Ishikawa (cell line): ENCODE results near the gene KRTAP10-10.

Source experiments
- CEBPB ChIP-seq: IDR thresholded peaks from 2 replicates; pipeline ENCODE4 v1.6.1; 2012
- CREB1 ChIP-seq: IDR thresholded peaks from 2 replicates; pipeline ENCODE4 v1.6.1; 2012; ENCODE audit warnings: low read depth
- EGR1 ChIP-seq: IDR thresholded peaks from 2 replicates; pipeline ENCODE4 v1.6.1; 2012
- EP300 ChIP-seq: IDR thresholded peaks from 2 replicates; pipeline ENCODE4 v1.6.1; 2012; ENCODE audit warnings: borderline replicate concordance
- FOXM1 ChIP-seq: IDR thresholded peaks from 2 replicates; pipeline ENCODE4 v1.6.1; 2012; ENCODE audit warnings: low read depth, borderline replicate concordance
- MAX ChIP-seq: IDR thresholded peaks from 2 replicates; pipeline ENCODE4 v1.6.1; 2012
- NFIC ChIP-seq: IDR thresholded peaks from 2 replicates; pipeline ENCODE4 v1.6.1; 2012
- RAD21 ChIP-seq: IDR thresholded peaks from 2 replicates; pipeline ENCODE4 v1.6.1; 2012; ENCODE audit warnings: low read depth
- REST ChIP-seq: IDR thresholded peaks from 2 replicates; pipeline ENCODE4 v1.6.1; 2012; ENCODE audit warnings: low read depth, mild to moderate bottlenecking
- TAF1 ChIP-seq: IDR thresholded peaks from 2 replicates; pipeline ENCODE4 v1.6.1; 2012; ENCODE audit warnings: low read depth, mild to moderate bottlenecking
- TCF12 ChIP-seq: IDR thresholded peaks from 2 replicates; pipeline ENCODE4 v1.6.1; 2012; ENCODE audit warnings: low read depth
- TEAD4 ChIP-seq: IDR thresholded peaks from 2 replicates; pipeline ENCODE4 v1.6.1; 2012
- USF1 ChIP-seq: IDR thresholded peaks from 2 replicates; pipeline ENCODE4 v1.6.1; 2012
- YY1 ChIP-seq: IDR thresholded peaks from 2 replicates; pipeline ENCODE4 v1.6.1; 2012; ENCODE audit warnings: low read depth
- ZBTB7A ChIP-seq: IDR thresholded peaks from 2 replicates; pipeline ENCODE4 v1.6.1; 2012; ENCODE audit warnings: low read depth

The KRTAP10-10 gene

GRCh38 chr21:44657635-44658540, 20.7 kb downstream of the KRTAP10-10 start, which contains the start of gene KRTAP12-3:
KRTAP12-3 (plus strand) TSS chr21:44657932; CDS start chr21:44657980, 48 bp downstream.
- no peak for TF ChIP-seq CREB1
- TF ChIP-seq YY1 = no peak
- TF ChIP-seq CEBPB = no peak
- TF ChIP-seq EGR1 = no peak
- TF ChIP-seq USF1 = no peak
- TF ChIP-seq TEAD4 = no peak
- no peak for TF ChIP-seq NFIC
- TF ChIP-seq FOXM1 = no peak
- TF ChIP-seq TAF1 = no peak
- TF ChIP-seq EP300 = no peak
- no peak for TF ChIP-seq TCF12
- TF ChIP-seq MAX = no peak
- TF ChIP-seq ZBTB7A = no peak
- no peak for TF ChIP-seq RAD21
- TF ChIP-seq REST = no peak

GRCh38 chr21:44658541-44658910, 21.4 kb downstream of the KRTAP10-10 start:
- no peak for TF ChIP-seq TAF1
- TF ChIP-seq MAX = no peak
- no peak for TF ChIP-seq CEBPB
- TF ChIP-seq EGR1 = no peak
- TF ChIP-seq REST = no peak
- no peak for TF ChIP-seq TEAD4
- TF ChIP-seq ZBTB7A = no peak
- no peak for TF ChIP-seq RAD21
- TF ChIP-seq NFIC = no peak
- TF ChIP-seq USF1 = no peak
- TF ChIP-seq EP300 = no peak
- TF ChIP-seq TCF12 = no peak
- TF ChIP-seq FOXM1 = no peak
- no peak for TF ChIP-seq CREB1

- TF ChIP-seq TAF1 = no peak
- no peak for TF ChIP-seq REST
- no peak for TF ChIP-seq EP300
- TF ChIP-seq TCF12 = no peak
- no peak for TF ChIP-seq TEAD4
- TF ChIP-seq ZBTB7A = no peak
- no peak for TF ChIP-seq CREB1
Observed at GRCh38 chr21:44658913-44659595, 21.9 kb downstream of the KRTAP10-10 start.

GRCh38 chr21:44664691-44665090, 27.5 kb downstream of the KRTAP10-10 start:
- TF ChIP-seq EGR1 (no peak), MAX (no peak), EP300 (no peak), RAD21 (no peak), TAF1 (no peak), TCF12 (no peak), ZBTB7A (no peak)
